ENCODE results near the gene LRRC10B. TPM values are rescaled to one million over a fixed set of nuclear protein-coding genes. Genes with fewer than 3 reads are reported as not detected.
A peak's percentile ranks its signal among the peaks of the same experiment; 100 is the strongest.

LRRC10B gene
- total RNA-seq, 4 donors from 2014 or later: 0.45 to 1.4 (median 1.1) TPM

- 70 to 79% methylated on average over 2 to 6 of the region's 10 CpGs for WGBS, 2 donors (ENCODE audit: low coverage in 1 of 2)
- TF ChIP-seq POLR2AphosphoS5 (IDR thresholded peaks at IDR 0.05): no peak
- TF ChIP-seq EP300 (IDR thresholded peaks at IDR 0.05): no peak
- TF ChIP-seq POLR2A (IDR thresholded peaks at IDR 0.05): no peak
- no peak for TF ChIP-seq CTCF (IDR thresholded peaks at IDR 0.05)
- H3K27ac ChIP-seq: no peak overlapping the region
- no peaks in the 10 kb centered on the region for H3K9me3 ChIP-seq
- no peak for ATAC-seq
- no peaks in the 10 kb centered on the region for H3K36me3 ChIP-seq
- peaks cover 0 to 14% (median 8%) of the 10 kb centered on the region in 3 donors for H3K4me1 ChIP-seq
- H3K27me3 ChIP-seq: peaks cover 71% of the 10 kb centered on the region
- H3K4me3 ChIP-seq: no peak overlapping the region
Observed at GRCh38 chr11:61515686-61516085, 7.1 kb downstream of the LRRC10B start.

- 7% methylated on average over 3 of the region's 22 CpGs; no CpG with 5 or more reads in 1 of the 2 donors for WGBS, 2 donors (ENCODE audit: low coverage in 1 of 2)
- Histone ChIP-seq H3K4me1 (peaks cover 0 to 14% (median 8%) of the 10 kb centered on the region in 3 donors), H3K36me3 (no peaks in the 10 kb centered on the region), H3K4me3 (peak overlapping the region in 1 of 2 donors; percentile 10), H3K27me3 (peaks cover 66% of the 10 kb centered on the region), H3K9me3 (no peaks in the 10 kb centered on the region), H3K27ac (no peak overlapping the region)
- ATAC-seq: no peak
- no peak for TF ChIP-seq CTCF (IDR thresholded peaks at IDR 0.05)
- TF ChIP-seq POLR2A (IDR thresholded peaks at IDR 0.05): no peak
- TF ChIP-seq EP300 (IDR thresholded peaks at IDR 0.05): no peak
- no peak for TF ChIP-seq POLR2AphosphoS5 (IDR thresholded peaks at IDR 0.05)
Observed at GRCh38 chr11:61516191-61516590, 7.6 kb downstream of the LRRC10B start.

GRCh38 chr11:61516675-61517572 lies 8.4 kb downstream of the LRRC10B start:
- Histone ChIP-seq H3K27me3 (peaks cover 58% of the 10 kb centered on the region), H3K9me3 (no peaks in the 10 kb centered on the region), H3K4me1 (peaks cover 0 to 14% (median 8%) of the 10 kb centered on the region in 3 donors), H3K36me3 (no peaks in the 10 kb centered on the region), H3K4me3 (peak overlapping the region in 1 of 2 donors; percentile 10), H3K27ac (no peak overlapping the region)
- peak; percentile 31 for ATAC-seq
- 17 to 19% methylated on average over 6 to 9 of the region's 23 CpGs for WGBS, 2 donors (ENCODE audit: low coverage in 1 of 2)
- TF ChIP-seq CTCF (IDR thresholded peaks at IDR 0.05): peak in 3 of 4 experiments; percentile 94 to 100 (median 95)
- TF ChIP-seq EP300 (IDR thresholded peaks at IDR 0.05): no peak

GRCh38 chr11:61518032-61518795 lies 9.7 kb downstream of the LRRC10B start:
- Histone ChIP-seq H3K4me1 (peaks cover 0 to 14% (median 8%) of the 10 kb centered on the region in 3 donors), H3K27ac (no peak overlapping the region), H3K4me3 (no peak overlapping the region), H3K27me3 (peaks cover 47% of the 10 kb centered on the region), H3K9me3 (no peaks in the 10 kb centered on the region), H3K36me3 (no peaks in the 10 kb centered on the region)
- WGBS, 2 donors (ENCODE audit: low coverage in 1 of 2): 90% methylated on average over 4 of the region's 23 CpGs; no CpG with 5 or more reads in 1 of the 2 donors
- no peak for TF ChIP-seq POLR2AphosphoS5 (IDR thresholded peaks at IDR 0.05)
- no peak for TF ChIP-seq POLR2A (IDR thresholded peaks at IDR 0.05)
- no peak for TF ChIP-seq CTCF (IDR thresholded peaks at IDR 0.05)
- TF ChIP-seq EP300 (IDR thresholded peaks at IDR 0.05): no peak
- ATAC-seq: no peak

Measured in gastroesophageal sphincter (tissue), 4 donors.